Stomach (tissue), 9 donors: Measurements from ENCODE around the gene PGAP6. TPM values are rescaled to one million over a fixed set of nuclear protein-coding genes. Genes with fewer than 3 reads are reported as not detected.

Experiments used
- DNase-seq, 2 donors: peaks; one replicate each; pipeline versions ENCODE4 v3.0.0 to v3.0.0-alpha.2; 2013 to 2019
- H3K27ac ChIP-seq, 5 donors: fragments of 200-600 bp in 4 of 5; sonication (generic) in 4 of 5; one replicate each; pipeline ENCODE4 v1.5.1; 2013 to 2019; ENCODE audit warnings: mild to moderate bottlenecking in 1 of 5, moderate library complexity in 1 of 5
- H3K27me3 ChIP-seq, 3 donors: fragments of 200-600 bp; sonication (generic); one replicate each; pipeline ENCODE4 v1.5.1; 2017 to 2019; ENCODE audit warnings: mixed run types in 1 of 3
- H3K36me3 ChIP-seq, 4 donors: fragments of 200-600 bp; sonication (generic); 1 replicate in 3 of 4; 2 replicates in 1 of 4; pipeline ENCODE4 v1.5.1; 2016 to 2019
- H3K4me1 ChIP-seq, 4 donors: fragments of 200-600 bp; sonication (generic); one replicate each; pipeline ENCODE4 v1.5.1; 2016 to 2019
- H3K4me3 ChIP-seq, 4 donors: fragments of 200-600 bp; sonication (generic) in 3 of 4; one replicate each; pipeline ENCODE4 v1.5.1; 2016 to 2019; ENCODE audit warnings: mild to moderate bottlenecking in 1 of 4
- H3K9me3 ChIP-seq, 4 donors: fragments of 200-600 bp; sonication (generic); one replicate each; pipeline ENCODE4 v1.5.1; 2016 to 2019
- EP300 ChIP-seq: sonication (generic); formaldehyde crosslinking; IDR thresholded peaks from one replicate; pipeline ENCODE4 v1.6.1; 2017; ENCODE audit warnings: antibody characterized with exemption
- POLR2A ChIP-seq, 4 donors: fragments of 450-650 bp; IDR thresholded peaks; one replicate each; pipeline ENCODE4 v1.6.1; 2016; ENCODE audit warnings: antibody characterized with exemption in 4 of 4, control low read depth in 2 of 4, mild to moderate bottlenecking in 1 of 4, moderate library complexity in 1 of 4
- POLR2AphosphoS5 ChIP-seq, 3 donors: sonication (generic); formaldehyde crosslinking; IDR thresholded peaks; one replicate each; pipeline ENCODE4 v1.6.1; 2016; ENCODE audit warnings: antibody characterized with exemption in 3 of 3
- WGBS, 5 donors: extraction: QIAGEN DNeasy Blood & Tissue Kit in 3 of 5; methylation state at CpG; one replicate each; pipeline versions ENCODE4 v1.1.5 to v1.1.7; 2013 to 2018; 5-methylcytosine and 5-hydroxymethylcytosine counted together
- intact Hi-C: fragments of 100-400 bp; cut with DNase I; formaldehyde crosslinking; loops from one replicate; pipeline ENCODE4 v1.15.1; 2023; ENCODE audit warnings: low total_unique reads
- polyA plus RNA-seq, 3 donors: library from polyadenylated mRNA; stranded (reverse); fragments of 200-250 nt; gene quantifications; one replicate each; pipeline ENCODE4 v1.2.3, GENCODE V29; 2013
- total RNA-seq, 5 donors: library from RNA; depleted of rRNA; stranded (reverse); fragments of >200 nt; gene quantifications; one replicate each; pipeline versions ENCODE4 v1.1.0 to v1.2.3, GENCODE V29; 2014 to 2016
- TF ChIP-seq, protein P1 (sequence below), 7 experiments: fragments of 450-650 bp in 4 of 7; fragments of 200-600 bp in 3 of 7; sonication (generic) in 3 of 7; IDR thresholded peaks; one replicate each; pipeline ENCODE4 v1.5.1; 2016 to 2019; ENCODE audit warnings: antibody characterized with exemption in 7 of 7, control low read depth in 2 of 7, mild to moderate bottlenecking in 1 of 7
- donor health status: healthy with polysubstance abuse.
- donor health status: Bipolar disorder and iron deficiency.
- donor health status: healthy.

PGAP6 gene
- total and polyA plus RNA-seq, 8 donors = 20.7 to 364 (median 91.5) TPM

GRCh38 chr16:360698-361336 is 21.0 kb downstream of the PGAP6 start:
- Histone ChIP-seq H3K36me3 (no peaks in the 10 kb centered on the region), H3K4me1 (peaks cover 0 to 16% (median 15%) of the 10 kb centered on the region in 4 donors), H3K9me3 (no peaks in the 10 kb centered on the region), H3K27ac (no peak overlapping the region), H3K4me3 (no peak overlapping the region), H3K27me3 (peaks cover 0 to 21% (median 0%) of the 10 kb centered on the region in 3 donors)
- TF ChIP-seq, protein P1, sequence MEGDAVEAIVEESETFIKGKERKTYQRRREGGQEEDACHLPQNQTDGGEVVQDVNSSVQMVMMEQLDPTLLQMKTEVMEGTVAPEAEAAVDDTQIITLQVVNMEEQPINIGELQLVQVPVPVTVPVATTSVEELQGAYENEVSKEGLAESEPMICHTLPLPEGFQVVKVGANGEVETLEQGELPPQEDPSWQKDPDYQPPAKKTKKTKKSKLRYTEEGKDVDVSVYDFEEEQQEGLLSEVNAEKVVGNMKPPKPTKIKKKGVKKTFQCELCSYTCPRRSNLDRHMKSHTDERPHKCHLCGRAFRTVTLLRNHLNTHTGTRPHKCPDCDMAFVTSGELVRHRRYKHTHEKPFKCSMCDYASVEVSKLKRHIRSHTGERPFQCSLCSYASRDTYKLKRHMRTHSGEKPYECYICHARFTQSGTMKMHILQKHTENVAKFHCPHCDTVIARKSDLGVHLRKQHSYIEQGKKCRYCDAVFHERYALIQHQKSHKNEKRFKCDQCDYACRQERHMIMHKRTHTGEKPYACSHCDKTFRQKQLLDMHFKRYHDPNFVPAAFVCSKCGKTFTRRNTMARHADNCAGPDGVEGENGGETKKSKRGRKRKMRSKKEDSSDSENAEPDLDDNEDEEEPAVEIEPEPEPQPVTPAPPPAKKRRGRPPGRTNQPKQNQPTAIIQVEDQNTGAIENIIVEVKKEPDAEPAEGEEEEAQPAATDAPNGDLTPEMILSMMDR (IDR thresholded peaks at IDR 0.05) = no peak
- TF ChIP-seq EP300 (no peak), POLR2AphosphoS5 (IDR thresholded peaks at IDR 0.05) (no peak), POLR2A (IDR thresholded peaks at IDR 0.05) (no peak)
- WGBS, 5 donors = 90 to 94% (median 93%) methylated on average over 42 to 47 of the region's 47 CpGs
- no peak for DNase-seq
- intact Hi-C loops = loop anchor here (10.0 kb wide), 1 partner anchor 126 kb away; the partner anchor contains the start of gene FAM234A

- H3K9me3 ChIP-seq = no peaks in the 10 kb centered on the region
- no peak overlapping the region for H3K27ac ChIP-seq
- intact Hi-C loops = loop anchor here (10.0 kb wide), 1 partner anchor 125 kb away; the partner anchor contains the start of gene FAM234A
- peaks cover 0 to 21% (median 0%) of the 10 kb centered on the region in 3 donors for H3K27me3 ChIP-seq
- DNase-seq = no peak
- H3K36me3 ChIP-seq = no peaks in the 10 kb centered on the region
- no peak overlapping the region for H3K4me3 ChIP-seq
- WGBS, 5 donors = 87 to 91% (median 90%) methylated on average over 37 to 47 of the region's 47 CpGs
- no peak for TF ChIP-seq EP300
- no peak for TF ChIP-seq POLR2AphosphoS5 (IDR thresholded peaks at IDR 0.05)
- H3K4me1 ChIP-seq = peaks cover 0 to 16% (median 15%) of the 10 kb centered on the region in 4 donors
Observed at GRCh38 chr16:359871-360697, 21.7 kb downstream of the PGAP6 start.

- H3K4me1 ChIP-seq = peaks cover 0 to 9% (median 7%) of the 10 kb centered on the region in 4 donors
- no peak overlapping the region for H3K27ac ChIP-seq
- no peaks in the 10 kb centered on the region for H3K9me3 ChIP-seq
- DNase-seq = no peak
- 73 to 77% (median 76%) methylated on average over 15 to 19 of the region's 19 CpGs for WGBS, 5 donors
- no peak overlapping the region for H3K4me3 ChIP-seq
- H3K27me3 ChIP-seq = peaks cover 0 to 14% (median 0%) of the 10 kb centered on the region in 3 donors
- intact Hi-C loops = no loop called here
- no peaks in the 10 kb centered on the region for H3K36me3 ChIP-seq
- TF ChIP-seq, protein P1 (IDR thresholded peaks at IDR 0.05) = no peak
- TF ChIP-seq EP300 = no peak
- TF ChIP-seq POLR2AphosphoS5 (IDR thresholded peaks at IDR 0.05) = no peak
- no peak for TF ChIP-seq POLR2A (IDR thresholded peaks at IDR 0.05)
Observed at GRCh38 chr16:359067-359763, 22.6 kb downstream of the PGAP6 start.

- no peak for DNase-seq
- H3K4me3 ChIP-seq = no peak overlapping the region
- intact Hi-C loops = no loop called here
- TF ChIP-seq, protein P1 (IDR thresholded peaks at IDR 0.05) = no peak
- TF ChIP-seq POLR2AphosphoS5 (IDR thresholded peaks at IDR 0.05) = no peak
- TF ChIP-seq POLR2A (IDR thresholded peaks at IDR 0.05) = no peak
- no peak for TF ChIP-seq EP300
- H3K36me3 ChIP-seq = no peaks in the 10 kb centered on the region
- peaks cover 0 to 13% (median 8%) of the 10 kb centered on the region in 4 donors for H3K4me1 ChIP-seq
- 63 to 76% (median 75%) methylated on average over 7 to 12 of the region's 12 CpGs for WGBS, 5 donors
- H3K9me3 ChIP-seq = no peaks in the 10 kb centered on the region
- H3K27ac ChIP-seq = no peak overlapping the region
- no peaks in the 10 kb centered on the region for H3K27me3 ChIP-seq
Observed at GRCh38 chr16:356741-357140, 25.0 kb downstream of the PGAP6 start.
